K562 (cell line): Measurements from ENCODE around the gene SDCBP2. TPM values are rescaled to one million over a fixed set of nuclear protein-coding genes. Genes with fewer than 3 reads are reported as not detected.

Source experiments
- CBFA2T2 ChIP-seq: fragments of 450-650 bp; conservative IDR thresholded peaks from 2 replicates; pipeline ENCODE4 v1.6.1; 2017; ENCODE audit warnings: mild to moderate bottlenecking
- IRF9 ChIP-seq: fragments of 450-650 bp; IDR thresholded peaks from 2 replicates; pipeline ENCODE4 v1.6.1; 2016; ENCODE audit warnings: missing biosample characterization, missing genetic modification characterization
- KAT2B ChIP-seq: IDR thresholded peaks from one replicate; pipeline ENCODE4 v1.6.1; 2012; ENCODE audit warnings: low read depth, mild to moderate bottlenecking, control low read depth, inconsistent platforms, low read length, moderate library complexity
- MAX ChIP-seq: sonication (generic); formaldehyde crosslinking; IDR thresholded peaks from 2 replicates; pipeline ENCODE4 v1.9.0; 2022; ENCODE audit warnings: mild to moderate bottlenecking, missing genetic modification reagents
- RBM34 ChIP-seq: fragments of 200-400 bp; formaldehyde crosslinking; IDR thresholded peaks from 2 replicates; pipeline ENCODE4 v1.6.1; 2018; ENCODE audit warnings: low read length, borderline replicate concordance; ENCODE audit not compliant: insufficient read depth
- RERE ChIP-seq: sonication (generic); formaldehyde crosslinking; IDR thresholded peaks from 2 replicates; pipeline ENCODE4 v1.8.0; 2023; ENCODE audit warnings: missing genetic modification reagents, mild to moderate bottlenecking, borderline replicate concordance
- SP2 ChIP-seq: IDR thresholded peaks from 2 replicates; pipeline ENCODE4 v1.6.1; 2011; ENCODE audit warnings: mild to moderate bottlenecking, low read depth, low read length, moderate library complexity; ENCODE audit not compliant: poor library complexity, severe bottlenecking; ENCODE audit errors: extremely low read depth
- ZNF57 ChIP-seq: fragments of 450-650 bp; formaldehyde crosslinking; IDR thresholded peaks from 2 replicates; pipeline ENCODE4 v1.4.0; 2020; ENCODE audit warnings: mild to moderate bottlenecking, moderate library complexity
- polyA plus RNA-seq, 8 experiments: library from polyadenylated mRNA; depleted of rRNA in 4 of 8; stranded (reverse) in 5 of 8; unstranded in 3 of 8; fragments of >200 nt; fragmentation: Nextera tagmentation in 2 of 8; fragmentation: Illumina TruSeq in 1 of 8; extraction: Ambion mirVana in 2 of 8; extraction: Trizol in 1 of 8; gene quantifications; 2 replicates each; pipeline versions ENCODE4 v1.2.1 to v1.2.3, GENCODE V29; 2011 to 2014; ENCODE audit warnings: inconsistent platforms in 1 of 8, missing spikeins in 1 of 8
- total RNA-seq, 7 experiments: library from RNA; depleted of rRNA in 6 of 7; stranded (reverse); fragments of >200 nt in 6 of 7; fragmentation: Illumina TruSeq in 2 of 7; extraction: Trizol in 2 of 7; gene quantifications; 2 replicates each; pipeline versions ENCODE4 v1.2.1 to v1.2.3, GENCODE V29; 2011 to 2021; ENCODE audit warnings: low replicate concordance in 1 of 7

SDCBP2 gene
- total and polyA plus RNA-seq, 9 of the 15 experiments (the other 6 are each of a cell fraction or from before 2014, with no cell fraction given) = 0.06 to 1.2 (median 0.80) TPM

- TF ChIP-seq RERE (CRISPR knock-in tag) (no peak), CBFA2T2 (no peak), RBM34 (no peak), MAX (CRISPR knock-in tag) (no peak), SP2 (no peak), KAT2B (no peak), ZNF57 (CRISPR knock-in tag) (no peak), IRF9 (tag) (no peak)
These were observed 47.1 kb upstream of the SDCBP2 start (continued) for GRCh38 chr20:1376007-1376406.
